Islet of Langerhans (tissue), 1 donor: ENCODE results near the gene MYH14.

Experiments
- FAIRE-seq: peaks from one replicate; lab custom pipeline; 2011; peaks lifted over from hg19 to GRCh38; lab: Jason Lieb, UNC

The MYH14 gene

DNA sequence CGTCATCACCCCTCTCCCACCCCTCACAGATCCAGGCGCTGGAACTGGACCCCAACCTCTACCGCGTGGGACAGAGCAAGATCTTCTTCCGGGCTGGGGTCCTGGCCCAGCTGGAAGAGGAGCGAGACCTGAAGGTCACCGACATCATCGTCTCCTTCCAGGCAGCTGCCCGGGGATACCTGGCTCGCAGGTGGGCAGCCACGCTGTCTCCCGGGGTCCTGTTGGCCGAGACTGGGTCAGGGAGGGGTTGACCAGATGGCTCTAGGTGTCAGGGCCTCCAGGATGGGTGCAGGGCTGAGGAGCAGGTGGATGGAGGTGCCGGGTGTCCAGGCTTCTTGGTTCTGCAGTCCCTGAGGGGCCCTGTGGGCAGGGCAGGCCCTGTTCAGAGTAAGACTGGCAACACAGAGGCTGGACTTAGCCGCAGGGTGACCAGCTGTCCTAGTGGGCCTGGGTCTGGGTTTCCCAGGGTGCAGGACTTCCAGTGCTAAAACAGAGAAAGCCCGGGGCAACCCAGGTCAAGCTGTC is 58.1 kb downstream of the MYH14 start:
- FAIRE-seq, result no peak

GRCh38 chr19:50263176-50263575 is 59.8 kb downstream of the MYH14 start:
- FAIRE-seq, result no peak

DNA sequence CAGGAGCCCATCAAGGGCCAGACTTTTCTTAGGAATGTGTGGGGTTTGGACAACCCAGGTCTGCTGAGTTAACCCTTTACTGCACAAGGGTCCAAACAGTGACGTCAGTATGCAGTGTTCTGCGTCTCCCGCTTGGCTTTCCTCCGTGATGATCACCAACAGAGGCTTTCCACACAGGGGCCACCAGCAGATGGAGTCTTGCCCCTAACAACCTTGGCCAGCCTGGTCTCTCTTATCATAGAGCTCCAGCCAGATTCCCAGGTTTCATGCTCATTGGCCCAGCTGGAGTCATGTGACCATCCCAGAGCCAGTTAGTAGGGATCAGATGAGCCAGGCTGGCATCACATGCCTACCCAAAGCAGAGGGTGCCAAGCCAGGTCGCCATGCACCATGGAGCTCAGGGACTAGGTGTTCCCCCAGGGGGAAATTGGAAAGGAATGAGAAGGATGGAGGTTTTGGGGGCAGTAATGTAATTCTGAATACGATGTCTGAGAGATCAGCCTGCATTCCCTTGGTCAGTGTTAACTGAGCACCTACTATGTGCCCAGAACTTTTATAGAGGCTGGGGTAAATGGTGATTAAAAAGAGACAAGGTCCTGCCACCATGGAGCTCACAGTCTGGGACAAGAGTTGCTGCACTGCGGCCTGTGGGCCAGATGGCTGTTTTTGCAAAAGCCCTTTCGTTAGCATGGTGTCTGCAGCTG is 61.2 kb downstream of the MYH14 start:
- FAIRE-seq, result no peak

DNA sequence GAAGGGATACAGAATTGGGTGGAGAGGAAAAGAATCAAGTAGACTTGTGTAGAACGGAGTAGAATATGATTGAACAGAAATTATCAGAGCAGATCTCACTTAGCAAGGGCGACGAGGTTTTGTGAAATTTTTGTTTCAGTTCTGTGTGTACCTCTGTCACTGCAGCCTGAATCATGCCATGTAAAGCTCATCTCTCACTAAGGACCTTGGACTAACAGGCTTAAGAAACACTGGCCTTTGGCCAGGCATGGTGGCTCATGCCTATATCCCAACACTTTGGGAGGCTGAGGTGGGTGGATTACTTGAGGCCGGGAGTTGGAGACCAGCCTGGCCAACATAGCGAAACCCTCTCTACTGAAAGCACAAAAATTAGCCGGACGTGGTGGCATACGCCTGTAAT is 62.6 kb downstream of the MYH14 start:
- no peak for FAIRE-seq

DNA sequence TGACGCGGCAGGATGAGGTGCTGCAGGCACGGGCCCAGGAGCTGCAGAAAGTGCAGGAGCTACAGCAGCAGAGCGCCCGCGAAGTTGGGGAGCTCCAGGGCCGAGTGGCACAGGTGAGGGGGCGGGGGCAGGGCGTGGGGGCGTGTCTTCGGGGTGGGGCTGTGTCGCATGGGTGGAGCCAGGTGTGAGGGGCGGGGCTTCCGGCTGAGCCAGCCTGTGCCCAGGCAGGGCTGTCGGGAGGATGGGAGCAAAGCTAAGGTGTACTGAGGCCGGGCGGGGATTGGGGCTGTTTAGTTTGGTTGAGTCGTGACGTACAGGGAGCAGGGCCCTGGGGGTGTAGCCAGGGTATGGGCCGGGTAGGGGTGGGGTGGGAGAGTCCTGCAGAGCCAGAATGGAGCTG is 63.5 kb downstream of the MYH14 start:
- no peak for FAIRE-seq

DNA sequence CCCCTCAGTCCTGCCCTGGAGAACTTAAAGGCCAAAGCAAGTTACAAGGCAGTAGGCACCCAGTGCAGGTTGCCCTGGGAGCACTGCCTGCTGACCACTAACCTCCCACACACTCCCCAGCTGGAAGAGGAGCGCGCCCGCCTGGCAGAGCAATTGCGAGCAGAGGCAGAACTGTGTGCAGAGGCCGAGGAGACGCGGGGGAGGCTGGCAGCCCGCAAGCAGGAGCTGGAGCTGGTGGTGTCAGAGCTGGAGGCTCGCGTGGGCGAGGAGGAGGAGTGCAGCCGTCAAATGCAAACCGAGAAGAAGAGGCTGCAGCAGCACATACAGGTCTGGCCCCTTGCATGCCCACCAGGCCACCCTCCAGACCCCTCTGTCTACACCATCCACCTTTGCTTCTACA is 64.6 kb downstream of the MYH14 start:
- no peak for FAIRE-seq

DNA sequence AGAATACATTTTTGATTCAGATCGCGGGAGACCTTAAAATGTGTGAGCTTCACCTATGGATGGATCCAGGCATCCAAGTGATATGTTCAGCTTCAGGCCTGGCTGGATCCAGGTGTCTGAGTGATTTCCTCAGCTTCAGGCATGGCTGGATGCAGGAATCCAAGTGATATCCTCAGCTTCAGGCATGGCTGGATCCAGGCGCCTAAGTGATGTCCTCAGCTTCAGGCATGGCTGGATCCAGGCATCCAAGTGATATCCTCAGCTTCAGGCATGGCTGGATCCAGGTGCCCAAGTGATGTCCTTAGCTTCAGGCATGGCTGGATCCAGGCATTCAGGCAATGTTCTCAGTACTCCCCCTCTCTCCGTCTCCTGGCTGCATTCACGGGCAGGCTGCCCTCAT is 65.1 kb downstream of the MYH14 start:
- no peak for FAIRE-seq

- no peak for FAIRE-seq
These were observed 66.2 kb downstream of the MYH14 start for GRCh38 chr19:50269653-50270052.

DNA sequence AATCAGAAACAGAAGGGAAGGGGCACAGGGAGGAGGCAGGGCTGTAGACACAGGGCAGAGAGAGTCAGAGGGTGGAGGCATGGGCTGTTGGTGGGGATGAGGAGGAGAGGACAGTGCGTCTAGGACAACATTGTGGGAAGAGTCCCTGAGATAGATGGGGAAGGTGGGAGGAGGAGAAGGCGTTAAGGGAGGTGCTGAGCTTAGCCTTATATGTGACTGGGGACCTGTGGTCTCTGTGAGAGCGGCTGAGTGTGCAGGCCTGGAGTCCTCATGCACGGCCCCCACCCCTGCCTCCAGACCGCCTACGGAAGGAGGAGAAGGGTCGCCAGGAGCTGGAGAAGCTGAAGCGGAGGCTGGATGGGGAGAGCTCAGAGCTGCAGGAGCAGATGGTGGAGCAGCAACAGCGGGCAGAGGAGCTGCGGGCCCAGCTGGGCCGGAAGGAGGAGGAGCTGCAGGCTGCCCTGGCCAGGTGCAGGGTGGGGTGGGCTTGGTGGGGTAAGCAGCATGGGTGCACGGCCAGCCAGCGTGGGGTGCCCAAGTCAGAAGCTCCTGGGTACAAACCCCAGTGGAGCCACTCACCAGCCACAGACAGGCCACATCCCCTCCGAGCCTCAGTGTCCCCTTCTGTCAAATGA is 69.0 kb downstream of the MYH14 start:
- no peak for FAIRE-seq

DNA sequence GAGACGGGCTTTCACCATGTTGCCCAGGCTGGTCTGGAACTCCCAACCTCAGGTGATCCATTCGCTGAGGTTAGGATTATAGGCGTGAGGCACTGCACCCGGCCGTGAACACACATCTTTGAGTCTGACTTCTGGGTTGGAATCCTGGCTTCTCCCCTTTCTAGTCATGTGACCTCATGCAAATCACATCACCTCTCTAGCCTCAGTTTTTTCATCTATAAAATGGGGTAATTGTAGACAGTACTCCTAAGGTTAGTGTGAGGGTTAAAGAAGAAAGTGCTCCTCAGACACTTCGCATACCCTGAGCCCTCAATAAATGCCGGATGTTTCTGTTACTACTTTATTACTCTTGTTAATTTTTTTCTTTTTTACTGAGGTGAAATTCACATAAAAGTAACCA is 70.4 kb downstream of the MYH14 start:
- FAIRE-seq, result no peak

DNA sequence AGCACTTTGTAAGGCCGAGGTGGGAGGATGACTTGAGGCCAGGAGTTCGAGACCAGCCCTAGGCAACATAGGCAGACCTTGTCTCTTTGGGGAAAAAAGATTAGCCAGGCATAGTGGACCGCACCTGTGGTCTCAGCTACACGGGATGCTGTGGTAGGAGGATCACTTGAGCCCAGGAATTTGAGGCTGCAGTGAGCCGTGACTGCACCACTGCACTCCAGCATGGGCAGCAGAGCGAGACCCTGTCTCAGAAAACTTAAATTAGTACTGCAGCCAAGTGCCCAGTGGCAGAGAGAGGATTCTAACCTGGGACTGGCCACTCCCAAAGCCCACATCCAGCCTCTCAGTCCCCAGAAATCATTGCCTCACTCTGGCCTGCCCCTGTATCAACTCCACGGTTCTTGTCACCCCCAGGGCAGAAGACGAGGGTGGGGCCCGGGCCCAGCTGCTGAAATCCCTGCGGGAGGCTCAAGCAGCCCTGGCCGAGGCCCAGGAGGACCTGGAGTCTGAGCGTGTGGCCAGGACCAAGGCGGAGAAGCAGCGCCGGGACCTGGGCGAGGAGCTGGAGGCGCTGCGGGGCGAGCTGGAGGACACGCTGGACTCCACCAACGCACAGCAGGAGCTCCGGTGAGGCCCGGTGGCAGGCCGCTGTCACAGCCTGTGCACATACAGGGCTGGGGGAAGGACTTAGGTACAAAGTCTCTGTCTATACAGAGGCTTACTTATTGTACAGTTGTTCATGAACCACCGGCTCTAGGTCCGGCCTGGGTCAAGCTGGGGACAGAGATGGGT is 72.4 kb downstream of the MYH14 start:
- FAIRE-seq, result no peak

DNA sequence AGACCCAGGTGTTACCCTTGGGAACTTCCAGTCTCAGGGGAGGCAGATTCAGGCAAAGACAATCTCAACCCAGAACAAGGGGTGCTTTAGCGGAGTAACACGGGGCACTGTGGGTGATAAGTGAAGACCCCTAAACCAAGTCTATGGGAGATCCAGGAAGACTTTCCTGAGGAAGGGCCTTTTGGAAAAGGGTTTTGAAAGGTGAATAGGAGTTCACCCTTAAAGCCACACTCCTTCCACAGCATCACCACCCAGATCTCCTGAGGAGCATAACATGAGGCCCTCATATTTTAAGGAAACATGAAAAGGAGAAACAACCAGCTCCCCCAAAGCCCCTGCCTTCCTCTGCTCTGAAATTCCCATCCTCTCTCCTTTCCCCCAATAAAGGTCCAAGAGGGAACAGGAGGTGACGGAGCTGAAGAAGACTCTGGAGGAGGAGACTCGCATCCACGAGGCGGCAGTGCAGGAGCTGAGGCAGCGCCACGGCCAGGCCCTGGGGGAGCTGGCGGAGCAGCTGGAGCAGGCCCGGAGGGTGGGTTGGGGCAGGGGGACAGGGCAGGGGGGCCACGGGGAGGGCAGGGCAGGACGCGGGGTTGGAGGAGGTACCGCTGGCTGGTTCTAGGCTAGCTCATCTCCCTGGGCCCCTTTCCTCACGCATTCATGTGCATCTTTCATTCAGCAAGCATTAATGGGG is 73.1 kb downstream of the MYH14 start:
- FAIRE-seq, result no peak

DNA sequence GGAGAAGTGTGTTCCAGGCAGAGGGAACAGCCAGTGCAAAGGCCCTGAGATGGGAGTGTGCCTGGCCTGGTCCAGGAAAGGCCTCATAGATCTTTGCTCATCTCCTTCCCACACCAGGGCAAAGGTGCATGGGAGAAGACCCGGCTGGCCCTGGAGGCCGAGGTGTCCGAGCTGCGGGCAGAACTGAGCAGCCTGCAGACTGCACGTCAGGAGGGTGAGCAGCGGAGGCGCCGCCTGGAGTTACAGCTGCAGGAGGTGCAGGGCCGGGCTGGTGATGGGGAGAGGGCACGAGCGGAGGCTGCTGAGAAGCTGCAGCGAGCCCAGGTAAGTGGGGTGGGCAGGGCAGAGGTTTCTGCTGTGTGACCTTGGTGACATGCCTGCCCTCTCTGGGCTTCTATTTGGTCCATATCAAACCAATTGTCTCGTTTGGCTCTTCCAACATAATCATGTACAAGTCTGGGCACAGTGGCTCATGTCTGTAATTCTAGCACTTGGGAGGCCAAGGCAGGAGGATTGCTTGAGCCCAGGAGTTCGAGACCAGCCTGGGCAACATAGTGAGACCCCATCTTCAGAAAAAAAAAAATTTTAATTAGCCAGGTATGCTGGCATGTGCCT is 74.7 kb downstream of the MYH14 start:
- FAIRE-seq, result no peak

DNA sequence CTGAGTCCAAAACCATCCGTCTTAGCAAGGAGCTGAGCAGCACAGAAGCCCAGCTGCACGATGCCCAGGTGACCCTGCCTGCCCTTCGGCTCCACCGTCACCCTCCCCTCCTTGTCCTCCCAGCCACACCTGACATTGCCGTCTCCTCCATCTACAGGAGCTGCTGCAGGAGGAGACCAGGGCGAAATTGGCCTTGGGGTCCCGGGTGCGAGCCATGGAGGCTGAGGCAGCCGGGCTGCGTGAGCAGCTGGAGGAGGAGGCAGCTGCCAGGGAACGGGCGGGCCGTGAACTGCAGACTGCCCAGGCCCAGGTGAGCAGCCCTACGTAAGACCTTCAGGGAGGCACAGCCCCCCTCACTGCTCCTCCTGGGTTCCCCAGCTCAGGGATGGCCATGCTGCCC is 76.7 kb downstream of the MYH14 start:
- no peak for FAIRE-seq

- no peak for FAIRE-seq
These were observed 77.6 kb downstream of the MYH14 start for GRCh38 chr19:50280983-50281382.

DNA sequence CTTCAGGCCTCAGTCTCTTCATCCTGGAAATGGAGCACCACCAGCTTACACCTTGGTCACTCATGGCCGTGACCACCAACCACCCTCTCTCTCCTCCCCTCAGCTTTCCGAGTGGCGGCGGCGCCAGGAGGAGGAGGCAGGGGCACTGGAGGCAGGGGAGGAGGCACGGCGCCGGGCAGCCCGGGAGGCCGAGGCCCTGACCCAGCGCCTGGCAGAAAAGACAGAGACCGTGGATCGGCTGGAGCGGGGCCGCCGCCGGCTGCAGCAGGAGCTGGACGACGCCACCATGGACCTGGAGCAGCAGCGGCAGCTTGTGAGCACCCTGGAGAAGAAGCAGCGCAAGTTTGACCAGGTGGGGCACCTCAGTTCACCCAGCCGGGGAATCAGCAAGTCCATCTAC is 78.1 kb downstream of the MYH14 start:
- no peak for FAIRE-seq

GRCh38 chr19:50285833-50286232 is 82.4 kb downstream of the MYH14 start:
- no peak for FAIRE-seq

DNA sequence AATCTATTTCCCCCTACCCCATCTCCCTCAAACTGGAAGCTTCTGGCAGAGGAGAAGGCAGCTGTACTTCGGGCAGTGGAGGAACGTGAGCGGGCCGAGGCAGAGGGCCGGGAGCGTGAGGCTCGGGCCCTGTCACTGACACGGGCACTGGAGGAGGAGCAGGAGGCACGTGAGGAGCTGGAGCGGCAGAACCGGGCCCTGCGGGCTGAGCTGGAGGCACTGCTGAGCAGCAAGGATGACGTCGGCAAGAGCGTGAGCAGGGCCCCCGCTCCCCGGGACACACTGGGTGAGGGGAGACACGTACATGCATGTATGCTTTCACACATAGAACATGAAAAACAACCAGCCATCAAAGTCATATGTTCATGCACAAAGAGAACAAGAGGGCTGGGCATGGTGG is 83.0 kb downstream of the MYH14 start:
- no peak for FAIRE-seq

DNA sequence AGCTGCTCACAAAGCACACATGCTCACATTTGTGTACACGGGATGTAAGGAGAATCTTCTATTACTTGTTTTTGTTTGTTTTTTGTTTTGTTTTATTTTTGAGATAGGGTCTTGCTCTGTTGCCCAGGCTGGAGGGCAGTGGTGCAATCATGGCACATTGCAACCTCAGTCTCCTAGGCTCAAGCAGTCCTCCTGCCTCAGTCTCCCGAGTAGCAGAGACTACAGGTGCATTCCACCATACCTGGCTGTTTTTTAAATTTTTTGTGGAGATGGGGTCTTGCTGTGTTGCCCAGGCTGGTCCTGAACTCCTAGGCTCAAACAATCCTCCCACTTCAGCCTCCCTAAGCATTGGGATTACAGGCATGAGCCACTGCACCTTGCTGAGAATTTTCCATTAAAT is 83.9 kb downstream of the MYH14 start:
- no peak for FAIRE-seq

DNA sequence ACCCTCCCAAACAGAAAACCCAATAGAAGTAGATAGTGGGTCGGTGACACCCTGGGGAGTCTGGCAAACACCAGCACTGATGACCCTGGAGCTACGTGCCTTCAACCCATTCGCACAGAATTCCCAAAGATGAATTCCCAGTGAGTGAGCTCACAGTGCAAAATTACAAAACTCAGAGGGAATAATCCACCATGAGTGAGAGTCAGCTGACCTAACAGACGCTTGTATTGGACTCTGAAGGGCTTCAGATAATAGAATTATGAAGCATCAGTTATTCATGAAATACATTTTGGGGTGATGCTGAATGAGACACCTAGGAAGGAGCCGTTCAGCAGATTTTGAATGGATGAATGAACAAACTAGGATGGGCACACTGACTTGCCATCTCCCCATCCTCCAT is 85.5 kb downstream of the MYH14 start:
- no peak for FAIRE-seq

- no peak for FAIRE-seq
These were observed 86.6 kb downstream of the MYH14 start for GRCh38 chr19:50290011-50290410.

GRCh38 chr19:50290775-50291174 is 87.4 kb downstream of the MYH14 start:
- no peak for FAIRE-seq
